H7 (cell line): ENCODE results near the gene PYGM. TPM values are rescaled to one million over a fixed set of nuclear protein-coding genes. Genes with fewer than 3 reads are reported as not detected.
A peak's percentile ranks its signal among the peaks of the same experiment; 100 is the strongest.

Source experiments
- DNase-seq: peaks from one replicate; pipeline ENCODE4 v3.0.0; 2012
- H3K27me3 ChIP-seq: 2 replicates; pipeline ENCODE4 v1.6.0; 2011; ENCODE audit warnings: mild to moderate bottlenecking, low read length; ENCODE audit not compliant: control insufficient read depth, insufficient read depth
- H3K36me3 ChIP-seq: replicated peaks from 2 replicates; pipeline ENCODE4 v1.5.1; 2011; ENCODE audit warnings: low read length; ENCODE audit not compliant: control insufficient read depth, insufficient read depth
- H3K4me3 ChIP-seq: 2 replicates; pipeline ENCODE4 v1.5.1; 2011; ENCODE audit warnings: low read depth, mild to moderate bottlenecking, control low read depth, low read length, moderate library complexity; ENCODE audit not compliant: insufficient read depth
- total RNA-seq: library from RNA; depleted of rRNA; stranded (reverse); fragments of >200 nt; shearing (Covaris generic); gene quantifications from 2 replicates; pipeline ENCODE4 v1.2.3, GENCODE V29; 2014

Gene PYGM
- total RNA-seq, 1 experiment from 2014 or later: 2.9 TPM

DNA sequence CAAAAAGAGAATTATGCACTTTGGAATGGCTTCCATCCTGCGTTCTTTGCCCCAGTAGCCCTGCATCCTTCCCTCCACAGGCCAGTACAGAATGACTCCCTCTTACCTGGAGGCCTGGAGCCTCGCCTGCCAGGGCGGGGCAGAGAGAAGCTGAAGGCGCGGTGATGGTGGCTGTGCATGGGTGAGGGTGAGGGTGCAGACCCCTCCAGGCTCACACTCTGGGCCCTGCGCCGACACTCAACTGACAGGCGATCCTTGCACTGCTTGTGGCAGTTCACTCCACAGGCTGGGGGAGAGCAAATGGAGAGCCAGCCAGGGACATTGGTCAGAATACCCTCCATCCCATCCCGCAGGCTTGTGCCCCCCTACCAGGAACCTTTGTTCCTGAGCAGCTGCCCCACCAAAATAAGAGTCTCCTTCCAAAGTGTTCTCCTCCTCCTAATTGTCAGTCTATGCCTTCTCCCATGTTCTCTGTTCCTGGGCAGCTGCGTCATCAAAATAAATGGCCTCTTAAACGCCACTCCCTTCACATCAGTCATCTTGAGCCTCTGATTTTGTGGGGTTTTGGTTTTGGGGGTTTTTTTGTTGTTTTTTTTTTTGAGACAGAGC is 30.9 kb downstream of the PYGM start:
- DNase-seq: peak; percentile 10
- Histone ChIP-seq H3K36me3 (no peaks in the 10 kb centered on the region), H3K4me3 (no peak overlapping the region), H3K27me3 (no peaks in the 10 kb centered on the region; the same call in 1 of the 2 replicates)

GRCh38 chr11:64726867-64727530 is 32.8 kb downstream of the PYGM start:
- Histone ChIP-seq H3K36me3 (no peaks in the 10 kb centered on the region), H3K4me3 (no peak overlapping the region), H3K27me3 (peaks cover 8% of the 10 kb centered on the region)
- DNase-seq: peak; percentile 52

GRCh38 chr11:64726211-64726641 is 33.5 kb downstream of the PYGM start:
- peak; percentile 77 for DNase-seq
- Histone ChIP-seq H3K36me3 (no peaks in the 10 kb centered on the region), H3K4me3 (no peak overlapping the region), H3K27me3 (peaks cover 16% of the 10 kb centered on the region)

- DNase-seq: peak; percentile 30
- Histone ChIP-seq H3K36me3 (no peaks in the 10 kb centered on the region), H3K27me3 (peaks cover 27% of the 10 kb centered on the region), H3K4me3 (no peak overlapping the region)
These were observed 34.8 kb downstream of the PYGM start for GRCh38 chr11:64724863-64725532.

DNA sequence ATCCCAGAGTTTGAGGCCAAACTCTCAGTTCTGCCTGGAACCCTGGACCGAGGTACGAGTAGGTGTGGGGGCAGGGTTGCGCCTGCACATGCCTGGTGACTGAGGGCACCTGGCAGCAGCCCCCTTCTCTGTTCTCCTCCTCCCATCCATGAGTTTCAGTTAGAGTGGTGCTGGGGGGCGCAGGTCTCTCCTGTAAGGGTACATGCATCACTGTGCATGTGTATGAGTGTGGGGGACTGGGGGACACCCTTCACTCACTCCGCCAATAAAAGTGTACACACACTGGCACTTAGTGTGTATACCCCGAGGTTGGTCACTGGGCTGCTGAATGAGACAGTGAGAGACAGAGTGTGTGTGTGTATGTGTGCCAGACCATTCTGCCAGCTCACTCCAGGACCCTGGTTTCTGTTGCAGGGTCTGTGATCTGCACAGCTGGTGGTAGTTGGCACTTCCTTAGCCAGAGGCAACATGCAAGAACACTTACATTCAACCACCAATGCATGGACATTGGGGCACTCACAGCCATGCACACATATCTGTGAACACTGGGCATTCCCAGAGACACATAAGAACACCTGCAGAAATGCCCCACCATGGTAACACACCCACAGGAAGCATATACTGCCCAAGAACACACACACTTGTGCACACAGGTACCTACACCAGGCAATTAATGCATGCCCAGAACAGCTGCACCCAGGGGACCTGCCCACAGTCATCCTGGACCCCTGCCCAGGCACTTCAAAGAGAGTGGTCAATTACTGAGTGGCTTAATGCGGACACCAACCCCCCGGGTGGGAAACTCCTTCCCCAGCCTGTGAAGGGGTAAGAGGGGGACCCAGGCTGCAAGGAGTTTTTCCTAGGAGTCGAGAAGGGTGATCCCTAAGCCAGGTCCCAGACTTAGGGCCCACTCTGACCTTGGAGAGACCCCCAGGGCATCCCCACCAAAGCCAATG is 35.6 kb downstream of the PYGM start:
- peak; percentile 28 for DNase-seq
- peaks cover 29% of the 10 kb centered on the region for H3K27me3 ChIP-seq
- no peak overlapping the region; the same call in 1 of the 2 replicates for H3K4me3 ChIP-seq

GRCh38 chr11:64723117-64723906 is 36.5 kb downstream of the PYGM start, which contains the start of gene NRXN2:
TSS of gene NRXN2 (minus strand) at chr11:64723197. CDS start at chr11:64713699, 9,498 bp downstream.
- peaks cover 29% of the 10 kb centered on the region for H3K27me3 ChIP-seq
- H3K4me3 ChIP-seq: peak within 1 kb of the TSS; percentile 64
- no peaks in the 10 kb centered on the region for H3K36me3 ChIP-seq
- DNase-seq: peak; percentile 98

More for the DNA sequence above, 35.6 kb downstream of the PYGM start:
- no peaks in the 10 kb centered on the region for H3K36me3 ChIP-seq

GRCh38 chr11:64722141-64723065 is 37.4 kb downstream of the PYGM start:
- peak; percentile 62 for DNase-seq
- Histone ChIP-seq H3K36me3 (no peaks in the 10 kb centered on the region), H3K27me3 (peaks cover 29% of the 10 kb centered on the region), H3K4me3 (no peak overlapping the region)

- peaks cover 37% of the 10 kb centered on the region for H3K27me3 ChIP-seq
- no peak for DNase-seq
These were observed 38.4 kb downstream of the PYGM start for GRCh38 chr11:64721359-64721699.

GRCh38 chr11:64720640-64721358 is 39.0 kb downstream of the PYGM start:
- H3K27me3 ChIP-seq: peaks cover 39% of the 10 kb centered on the region
- H3K4me3 ChIP-seq: no peak overlapping the region
- peak; percentile 48 for DNase-seq
- no peaks in the 10 kb centered on the region for H3K36me3 ChIP-seq

More at GRCh38 chr11:64721359-64721699, 38.4 kb downstream of the PYGM start:
- H3K4me3 ChIP-seq: no peak overlapping the region
- no peaks in the 10 kb centered on the region for H3K36me3 ChIP-seq

GRCh38 chr11:64720167-64720566 is 39.6 kb downstream of the PYGM start:
- H3K27me3 ChIP-seq: peaks cover 45% of the 10 kb centered on the region
- peak; percentile 42 for DNase-seq

GRCh38 chr11:64719406-64719805 is 40.4 kb downstream of the PYGM start:
- Histone ChIP-seq H3K27me3 (peaks cover 52% of the 10 kb centered on the region), H3K4me3 (no peak overlapping the region), H3K36me3 (no peaks in the 10 kb centered on the region)
- peak; percentile 34 for DNase-seq

More at GRCh38 chr11:64720167-64720566, 39.6 kb downstream of the PYGM start:
- Histone ChIP-seq H3K36me3 (no peaks in the 10 kb centered on the region), H3K4me3 (no peak overlapping the region)

DNA sequence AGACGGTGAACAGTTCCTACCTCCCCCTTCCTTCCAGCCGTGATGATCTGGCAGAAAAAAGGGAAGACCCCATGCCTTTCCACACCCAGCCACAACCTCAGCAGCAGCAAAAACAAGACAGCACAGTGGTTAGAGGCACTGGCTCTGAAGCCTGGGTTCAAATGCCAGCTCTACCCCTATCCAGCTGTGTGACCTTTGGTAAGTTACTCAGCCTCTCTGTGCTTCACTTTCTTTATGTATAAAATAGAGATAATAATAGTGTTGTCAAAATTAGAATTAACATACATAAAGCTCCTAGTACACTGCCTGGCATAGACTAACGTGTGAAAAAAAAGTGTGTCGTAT is 41.0 kb downstream of the PYGM start:
- H3K4me3 ChIP-seq: no peak overlapping the region
- no peaks in the 10 kb centered on the region for H3K36me3 ChIP-seq
- H3K27me3 ChIP-seq: peaks cover 59% of the 10 kb centered on the region
- DNase-seq: no peak
